Esophagus squamous epithelium (tissue), 5 donors: ENCODE data around the gene ATP9B. TPM values are rescaled to one million over a fixed set of nuclear protein-coding genes. Genes with fewer than 3 reads are reported as not detected.

Experiments
- DNase-seq: peaks from one replicate; lab custom pipeline; 2025; lab: John Stamatoyannopoulos, UW
- H3K27ac ChIP-seq, 4 donors: fragments of 200-600 bp; sonication (generic); one replicate each; pipeline ENCODE4 v1.5.1; 2016 to 2019; ENCODE audit warnings: mild to moderate bottlenecking in 1 of 4
- H3K27me3 ChIP-seq, 4 donors: fragments of 200-600 bp; sonication (generic); 1 replicate in 3 of 4; 2 replicates in 1 of 4; pipeline versions ENCODE4 v1.5.1 to v1.6.0; 2017 to 2021; ENCODE audit warnings: antibody characterized with exemption in 1 of 4
- H3K36me3 ChIP-seq, 3 donors: fragments of 200-600 bp; sonication (generic); one replicate each; pipeline ENCODE4 v1.5.1; 2016 to 2019
- H3K4me1 ChIP-seq, 3 donors: fragments of 200-600 bp; sonication (generic); one replicate each; pipeline ENCODE4 v1.5.1; 2017 to 2019
- H3K4me3 ChIP-seq, 4 donors: fragments of 200-600 bp; sonication (generic); 1 replicate in 3 of 4; 2 replicates in 1 of 4; pipeline ENCODE4 v1.5.1; 2016 to 2019; ENCODE audit warnings: mild to moderate bottlenecking in 2 of 4, moderate library complexity in 1 of 4
- H3K9me3 ChIP-seq, 3 donors: fragments of 200-600 bp; sonication (generic); one replicate each; pipeline ENCODE4 v1.5.1; 2016 to 2019
- POLR2A ChIP-seq, 4 donors: fragments of 450-650 bp; IDR thresholded peaks; one replicate each; pipeline ENCODE4 v1.6.1; 2017; ENCODE audit warnings: antibody characterized with exemption in 4 of 4, mild to moderate bottlenecking in 4 of 4, moderate library complexity in 3 of 4
- WGBS, 2 donors: methylation state at CpG; one replicate each; pipeline ENCODE4 v1.1.5; 2018; 5-methylcytosine and 5-hydroxymethylcytosine counted together
- intact Hi-C: fragments of 100-400 bp; cut with DNase I; formaldehyde crosslinking; loops from one replicate; pipeline ENCODE4 v1.15.0; 2022
- total RNA-seq, 4 donors: library from RNA; depleted of rRNA; stranded (reverse); fragments of >200 nt; gene quantifications; one replicate each; pipeline ENCODE4 v1.1.0, GENCODE V29; 2016
- TF ChIP-seq, protein P1 (sequence below), 6 experiments: fragments of 450-650 bp in 4 of 6; fragments of 200-600 bp in 2 of 6; sonication (generic) in 2 of 6; IDR thresholded peaks; one replicate each; pipeline ENCODE4 v1.5.1; 2016 to 2019; ENCODE audit warnings: antibody characterized with exemption in 6 of 6, mild to moderate bottlenecking in 4 of 6, moderate library complexity in 4 of 6
- donor health status: DM: yes; HTN: yes; CAD: no.

Gene ATP9B
- total RNA-seq, 4 donors from 2014 or later = 12.9 to 46.7 (median 22.0) TPM

DNA sequence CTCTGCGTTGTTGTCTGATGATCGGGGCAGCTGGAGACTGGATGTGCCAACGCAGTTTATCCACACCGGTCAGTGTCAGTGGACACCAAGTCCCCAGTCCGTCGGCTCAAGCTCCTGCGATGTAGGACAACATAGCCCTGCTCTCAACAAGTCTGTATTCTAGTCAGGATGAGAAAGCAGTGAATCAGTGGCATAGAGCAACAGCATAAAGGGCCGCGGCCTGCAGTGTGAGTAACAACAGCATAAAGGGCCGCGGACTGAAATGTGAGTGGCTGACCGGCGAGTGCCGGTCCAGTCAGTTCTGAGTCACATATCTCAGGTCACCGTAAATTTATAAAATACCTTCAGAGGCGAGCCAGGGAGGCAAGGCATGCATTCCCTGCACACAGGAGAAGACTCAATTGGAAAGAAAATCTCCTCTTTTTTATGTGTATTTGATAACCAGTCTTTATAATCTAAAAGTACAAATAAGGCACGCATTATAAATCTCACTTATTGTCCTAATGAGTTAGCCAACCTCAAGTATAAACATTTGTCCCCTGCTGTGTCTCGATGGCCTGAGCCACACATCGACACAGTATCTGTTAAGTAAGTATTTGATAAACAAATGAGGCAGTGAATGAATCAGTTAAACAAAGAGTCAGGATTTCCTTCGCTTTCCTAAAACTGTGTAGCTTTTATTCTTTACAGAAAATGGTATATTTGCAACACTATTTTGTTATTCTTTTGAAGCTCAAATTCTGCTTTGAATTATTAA lies 292.8 kb downstream of the ATP9B start:
- H3K9me3 ChIP-seq = no peaks in the 10 kb centered on the region
- no peaks in the 10 kb centered on the region for H3K4me1 ChIP-seq
- DNase-seq = no peak
- no peak for TF ChIP-seq POLR2A (IDR thresholded peaks at IDR 0.05)
- TF ChIP-seq, protein P1, sequence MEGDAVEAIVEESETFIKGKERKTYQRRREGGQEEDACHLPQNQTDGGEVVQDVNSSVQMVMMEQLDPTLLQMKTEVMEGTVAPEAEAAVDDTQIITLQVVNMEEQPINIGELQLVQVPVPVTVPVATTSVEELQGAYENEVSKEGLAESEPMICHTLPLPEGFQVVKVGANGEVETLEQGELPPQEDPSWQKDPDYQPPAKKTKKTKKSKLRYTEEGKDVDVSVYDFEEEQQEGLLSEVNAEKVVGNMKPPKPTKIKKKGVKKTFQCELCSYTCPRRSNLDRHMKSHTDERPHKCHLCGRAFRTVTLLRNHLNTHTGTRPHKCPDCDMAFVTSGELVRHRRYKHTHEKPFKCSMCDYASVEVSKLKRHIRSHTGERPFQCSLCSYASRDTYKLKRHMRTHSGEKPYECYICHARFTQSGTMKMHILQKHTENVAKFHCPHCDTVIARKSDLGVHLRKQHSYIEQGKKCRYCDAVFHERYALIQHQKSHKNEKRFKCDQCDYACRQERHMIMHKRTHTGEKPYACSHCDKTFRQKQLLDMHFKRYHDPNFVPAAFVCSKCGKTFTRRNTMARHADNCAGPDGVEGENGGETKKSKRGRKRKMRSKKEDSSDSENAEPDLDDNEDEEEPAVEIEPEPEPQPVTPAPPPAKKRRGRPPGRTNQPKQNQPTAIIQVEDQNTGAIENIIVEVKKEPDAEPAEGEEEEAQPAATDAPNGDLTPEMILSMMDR (IDR thresholded peaks at IDR 0.05) = no peak
- intact Hi-C loops = no loop called here
- H3K27ac ChIP-seq = no peak overlapping the region
- H3K4me3 ChIP-seq = no peak overlapping the region
- 82 to 88% methylated on average over 20 of the region's 20 CpGs for WGBS, 2 donors
- H3K36me3 ChIP-seq = peaks cover 0 to 81% (median 0%) of the 10 kb centered on the region in 3 donors
- H3K27me3 ChIP-seq = no peaks in the 10 kb centered on the region

DNA sequence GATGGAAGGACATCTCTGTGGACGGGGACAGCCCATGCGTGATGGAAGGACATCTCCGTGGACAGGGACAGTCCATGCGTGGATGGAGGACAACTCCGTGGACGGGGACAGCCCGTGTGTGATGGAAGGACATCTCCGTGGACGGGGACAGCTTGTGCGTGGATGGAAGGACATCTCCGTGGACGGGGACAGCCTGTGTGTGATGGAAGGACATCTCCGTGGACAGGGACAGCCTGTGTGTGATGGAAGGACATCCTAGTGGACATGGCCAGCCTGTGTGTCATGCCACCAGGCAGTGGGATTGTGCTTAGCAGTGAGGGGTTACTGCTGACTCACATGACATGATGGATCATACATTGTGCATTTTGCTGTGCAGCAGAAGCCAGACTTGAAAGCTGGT lies 296.5 kb downstream of the ATP9B start:
- no peak overlapping the region for H3K4me3 ChIP-seq
- peaks cover 0 to 71% (median 0%) of the 10 kb centered on the region in 3 donors for H3K36me3 ChIP-seq
- 92 to 100% methylated on average over 1 to 13 of the region's 13 CpGs for WGBS, 2 donors
- no peak for DNase-seq
- no peaks in the 10 kb centered on the region for H3K9me3 ChIP-seq
- no peak for TF ChIP-seq POLR2A (IDR thresholded peaks at IDR 0.05)
- TF ChIP-seq, protein P1 (IDR thresholded peaks at IDR 0.05) = no peak
- no peak overlapping the region for H3K27ac ChIP-seq
- H3K4me1 ChIP-seq = peaks cover 0 to 10% (median 0%) of the 10 kb centered on the region in 3 donors
- H3K27me3 ChIP-seq = no peaks in the 10 kb centered on the region
- intact Hi-C loops = no loop called here

- no peaks in the 10 kb centered on the region for H3K9me3 ChIP-seq
- no peak for DNase-seq
- no peak overlapping the region for H3K27ac ChIP-seq
- peaks cover 0 to 66% (median 0%) of the 10 kb centered on the region in 3 donors for H3K36me3 ChIP-seq
- H3K4me1 ChIP-seq = peaks cover 0 to 10% (median 0%) of the 10 kb centered on the region in 3 donors
- no peak overlapping the region for H3K4me3 ChIP-seq
- TF ChIP-seq POLR2A (IDR thresholded peaks at IDR 0.05) = no peak
- TF ChIP-seq, protein P1 (IDR thresholded peaks at IDR 0.05) = no peak
- no peaks in the 10 kb centered on the region for H3K27me3 ChIP-seq
- 75 to 79% methylated on average over 27 to 29 of the region's 29 CpGs for WGBS, 2 donors
- intact Hi-C loops = no loop called here
Measured at GRCh38 chr18:79366177-79367094, 297.2 kb downstream of the ATP9B start.

DNA sequence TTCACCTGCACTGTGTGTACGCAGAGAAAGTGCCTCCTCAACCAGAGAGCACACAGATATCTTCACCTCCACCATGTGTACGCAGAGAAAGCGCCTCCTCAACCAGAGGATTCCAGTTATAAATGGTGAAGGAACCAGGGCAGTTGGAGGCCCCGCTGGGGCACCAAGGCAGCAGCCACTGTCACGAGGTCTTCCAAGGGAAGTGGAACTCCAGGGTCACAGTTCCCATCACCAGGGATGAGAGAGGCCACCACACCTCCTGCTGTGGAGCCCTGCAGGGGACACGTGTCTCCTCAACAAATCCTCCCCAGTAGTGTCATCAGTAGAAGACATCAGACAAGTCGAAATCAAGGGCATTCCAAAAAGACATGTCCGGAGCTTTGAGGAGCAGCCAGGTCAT lies 298.3 kb downstream of the ATP9B start:
- peaks cover 0 to 64% (median 0%) of the 10 kb centered on the region in 3 donors for H3K36me3 ChIP-seq
- no peaks in the 10 kb centered on the region for H3K27me3 ChIP-seq
- H3K9me3 ChIP-seq = no peaks in the 10 kb centered on the region
- intact Hi-C loops = no loop called here
- 90 to 97% methylated on average over 2 to 6 of the region's 8 CpGs for WGBS, 2 donors
- TF ChIP-seq, protein P1 (IDR thresholded peaks at IDR 0.05) = no peak
- TF ChIP-seq POLR2A (IDR thresholded peaks at IDR 0.05) = no peak
- H3K27ac ChIP-seq = no peak overlapping the region
- H3K4me1 ChIP-seq = peaks cover 0 to 10% (median 0%) of the 10 kb centered on the region in 3 donors
- DNase-seq = no peak
- no peak overlapping the region for H3K4me3 ChIP-seq
